HUDEP-2 (cell line): ENCODE data around the gene KIAA2012.
A peak's percentile ranks its signal among the peaks of the same experiment; 100 is the strongest.

ENCODE experiments used
- DNase-seq, 76 experiments: peaks; one replicate each; lab custom pipeline; 2025; ENCODE audit not compliant: unreplicated experiment in 76 of 76; lab: John Stamatoyannopoulos, UW

The KIAA2012 gene

DNA sequence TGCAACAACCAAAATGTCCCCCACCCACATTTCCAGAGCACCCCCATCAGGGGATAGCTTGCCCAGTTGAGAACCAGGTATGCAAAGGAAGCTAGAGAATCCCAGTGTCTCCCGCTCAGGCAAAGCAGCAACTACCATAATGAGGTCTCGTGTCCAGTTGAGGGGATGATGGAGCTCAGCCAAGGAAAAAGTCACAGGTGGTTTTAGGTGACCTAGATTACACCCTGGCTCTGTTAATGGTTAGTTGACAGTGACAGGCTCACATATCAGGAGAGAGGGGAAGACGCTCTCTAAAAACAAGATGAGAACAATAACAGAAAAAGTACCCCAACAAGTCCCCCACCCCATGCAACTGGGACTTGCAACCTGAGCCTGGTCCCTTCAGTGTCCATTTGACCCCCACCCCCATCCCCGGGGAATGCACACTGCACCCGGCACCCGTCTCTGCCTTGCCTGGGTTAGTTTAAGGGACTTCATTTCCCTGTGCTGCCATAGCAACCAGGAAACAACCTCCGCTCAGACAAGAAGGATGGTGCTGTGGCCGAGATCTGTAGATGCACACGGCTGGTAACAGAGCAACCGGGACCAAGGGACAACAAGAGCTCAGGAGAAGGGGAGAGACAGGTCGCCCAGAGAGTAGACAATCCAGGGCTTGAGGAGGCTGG lies at the start of gene KIAA2012:
TSS of gene KIAA2012 (plus strand) at position 519 of the 665 bp plus-strand sequence. CDS start 373 bp downstream, outside the sequence.
- no peak for DNase-seq

DNA sequence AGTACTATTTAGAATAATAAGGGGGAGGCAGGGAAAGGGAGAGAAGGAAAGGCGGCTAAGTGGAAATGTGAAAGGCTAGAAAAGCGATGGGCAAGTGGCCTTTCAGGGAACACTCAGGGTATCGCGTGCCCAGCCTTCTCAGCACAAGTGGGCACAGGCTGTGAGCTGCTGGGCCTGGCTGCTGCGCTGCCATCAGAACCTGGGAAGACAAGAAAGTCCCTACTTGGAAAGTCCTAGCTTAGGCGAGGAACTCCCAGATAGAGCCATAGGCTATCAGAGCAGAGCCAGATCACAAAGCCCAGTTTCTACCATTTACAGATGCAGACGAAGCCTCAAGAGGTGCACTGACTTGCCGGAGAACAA lies 49.2 kb upstream of the KIAA2012 start:
- no peak for DNase-seq

DNA sequence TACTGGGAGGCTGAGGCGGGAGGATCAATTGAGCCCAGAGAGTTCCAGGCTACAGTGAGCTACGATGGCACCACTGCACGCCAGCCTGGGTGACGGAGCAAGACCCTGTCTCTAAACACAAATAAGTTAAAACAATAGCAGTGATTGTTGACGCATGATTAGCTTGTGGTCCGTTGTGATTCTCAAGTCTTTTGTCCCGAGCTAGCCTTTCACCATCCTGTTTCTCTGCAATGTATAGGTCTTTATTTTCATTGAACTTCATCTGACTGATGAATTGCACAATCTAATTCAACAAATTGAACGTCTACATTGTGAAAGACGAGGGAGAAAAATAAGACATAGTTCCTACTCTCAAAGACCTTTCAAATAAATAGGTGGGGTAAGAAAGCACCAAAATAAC lies 48.2 kb upstream of the KIAA2012 start:
- DNase-seq, result no peak

DNA sequence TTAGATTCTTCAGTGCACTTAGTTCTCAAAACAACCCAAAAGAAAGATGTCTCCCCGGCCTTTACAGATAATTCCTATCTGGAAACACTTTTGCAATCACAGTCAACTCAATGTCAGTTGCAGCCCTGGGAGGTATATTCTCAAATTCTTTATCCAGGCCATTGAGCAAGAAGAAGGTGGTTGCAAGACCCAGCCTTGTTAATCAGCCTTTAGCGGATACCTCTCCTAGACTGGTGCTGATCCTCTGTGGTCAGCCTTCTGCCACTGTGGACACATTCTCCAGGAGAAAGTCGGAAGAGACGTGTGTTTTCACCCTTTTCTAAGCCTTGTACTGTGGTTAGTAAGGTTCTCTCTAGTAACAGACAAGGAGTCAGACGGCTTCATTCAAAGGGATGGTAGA lies 47.2 kb upstream of the KIAA2012 start:
- DNase-seq, result no peak

DNA sequence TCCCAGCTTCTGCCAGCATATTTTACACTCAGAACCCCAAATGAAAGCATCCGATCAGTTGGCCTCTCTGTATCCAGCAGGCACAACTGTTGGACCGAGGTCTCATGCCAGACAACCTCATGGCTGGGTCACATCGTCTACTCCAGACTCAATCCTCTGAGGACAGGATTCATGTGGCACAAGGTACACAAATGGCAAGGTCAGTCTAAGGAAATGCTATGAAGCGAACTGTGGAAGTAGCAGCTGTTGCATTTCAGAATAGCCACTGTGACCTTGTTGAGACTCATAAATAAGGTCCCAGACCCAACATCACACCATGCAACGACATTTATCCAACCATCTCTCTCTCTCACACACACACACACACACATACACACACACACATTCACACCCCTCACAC lies 46.5 kb upstream of the KIAA2012 start:
- no peak for DNase-seq

DNA sequence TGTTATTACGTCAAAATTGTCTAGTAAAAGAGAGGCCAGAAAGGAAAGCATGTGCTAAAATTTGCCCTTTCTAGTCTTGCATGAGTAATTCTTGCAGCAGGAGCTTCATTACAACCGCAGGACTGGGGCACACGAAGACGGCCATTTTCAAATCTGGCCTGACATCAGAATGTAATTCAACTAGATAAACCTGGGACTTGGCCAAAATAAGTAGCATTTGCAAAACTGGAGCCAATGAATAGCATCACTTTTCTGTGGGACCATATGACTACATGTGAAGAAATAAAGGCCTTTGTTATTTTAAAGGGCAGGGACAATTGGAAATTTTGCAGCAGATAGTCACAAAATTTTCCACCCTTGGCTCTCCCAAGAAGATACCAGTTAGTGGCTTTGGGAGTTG lies 42.4 kb upstream of the KIAA2012 start:
- no peak for DNase-seq

DNA sequence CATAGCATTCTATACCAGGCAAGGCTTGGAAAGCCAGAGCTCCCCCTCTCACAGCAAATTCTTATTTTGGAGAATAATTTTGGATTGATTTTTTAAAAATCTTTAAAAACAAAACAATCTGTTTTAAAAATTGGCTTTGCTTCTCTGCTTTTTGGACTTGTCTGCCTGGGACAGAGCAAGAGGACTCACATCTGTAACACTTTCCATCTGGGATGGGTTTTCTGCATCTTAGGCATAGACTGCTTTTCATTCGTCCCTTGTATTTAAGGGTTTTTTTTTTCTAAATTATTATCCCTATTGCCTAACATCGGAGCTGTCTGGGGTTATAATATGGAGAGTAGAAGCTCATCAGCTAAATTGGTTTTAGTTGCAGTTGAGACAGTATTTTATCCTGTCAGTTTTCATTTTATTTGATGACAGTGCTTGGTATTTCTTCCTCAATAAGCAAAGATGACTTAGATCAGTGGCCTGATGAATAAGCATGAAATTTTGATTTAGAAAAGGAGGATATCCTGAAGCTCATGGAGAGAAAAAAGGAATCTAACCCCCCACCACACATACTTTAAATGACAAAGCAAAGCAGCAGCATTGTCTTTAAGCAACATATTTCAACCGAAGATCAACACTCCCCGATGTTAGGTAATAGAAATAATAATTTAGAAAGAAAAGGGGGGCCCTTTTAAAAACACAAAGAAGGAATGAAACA lies 41.7 kb upstream of the KIAA2012 start:
- no peak for DNase-seq

DNA sequence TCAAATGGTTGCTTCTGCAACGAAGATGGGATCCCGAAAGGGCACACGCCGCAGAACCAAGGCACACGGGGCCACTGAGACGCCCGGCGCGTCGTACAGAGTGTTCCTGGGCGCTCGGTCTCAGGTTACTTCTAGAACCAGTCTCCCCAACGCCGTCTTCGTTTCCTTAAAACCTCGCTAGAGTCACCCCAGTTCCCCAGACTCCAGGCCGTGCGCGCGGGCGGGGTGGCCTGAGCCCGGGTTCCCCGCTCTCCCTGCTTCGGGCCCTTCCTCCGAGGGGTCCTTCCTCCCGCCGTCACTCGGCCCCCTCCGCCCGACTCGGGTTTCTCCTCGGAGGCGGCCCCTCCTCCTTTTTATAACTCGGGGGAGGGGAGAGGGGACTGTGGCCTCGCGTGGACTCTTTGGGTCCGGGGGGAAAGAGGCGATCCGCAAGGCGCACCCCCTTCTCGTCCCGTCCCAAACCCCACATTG lies 40.2 kb upstream of the KIAA2012 start:
- DNase-seq, result no peak

DNA sequence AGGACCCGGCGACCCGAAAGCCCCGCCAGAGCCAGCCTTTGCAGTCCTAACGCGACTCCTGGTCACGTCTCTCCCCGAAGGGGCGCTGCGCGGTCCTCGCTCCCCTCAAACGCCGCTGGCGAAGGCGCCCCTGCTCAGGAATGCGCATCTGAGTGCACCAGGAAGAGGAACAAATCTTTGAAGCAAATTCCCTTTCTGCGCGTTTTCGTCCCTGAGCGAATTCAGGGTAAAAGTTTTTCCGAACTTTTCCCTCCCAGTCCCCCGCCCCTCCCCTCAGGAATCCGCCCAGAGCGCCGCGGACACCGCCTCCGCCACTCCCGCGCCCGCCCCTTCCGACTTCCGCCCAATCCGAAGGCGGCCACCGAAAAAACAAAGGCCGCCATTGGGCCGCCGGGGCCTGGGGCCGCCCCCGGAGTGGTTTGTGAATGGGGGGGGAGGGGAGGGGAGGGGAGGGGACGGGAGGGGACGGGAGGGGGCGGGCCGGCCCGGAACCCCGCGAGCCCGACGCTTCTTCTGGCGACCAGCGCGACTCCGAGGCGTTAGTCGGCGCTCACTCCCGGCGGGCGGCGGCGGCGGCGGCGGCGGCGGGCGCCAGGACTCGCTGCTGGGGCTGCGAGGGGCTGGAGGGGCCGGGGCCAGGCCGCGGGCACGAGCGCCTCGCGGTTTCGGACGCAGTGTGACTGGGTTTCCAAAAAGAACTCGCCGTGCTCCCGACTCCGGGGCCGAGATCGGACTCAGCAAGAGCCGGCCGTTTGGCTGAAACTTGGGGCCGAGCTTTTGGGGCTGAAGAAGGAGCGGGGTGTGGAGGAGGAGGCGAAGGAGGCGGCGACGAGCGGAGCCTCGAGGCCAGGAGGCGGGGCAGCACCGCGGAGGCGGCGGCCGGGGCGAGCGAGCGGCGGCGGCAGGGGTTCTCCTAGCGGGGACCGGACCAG lies 39.5 kb upstream of the KIAA2012 start, which contains the start of gene FZD7:
TSS of gene FZD7 (plus strand) at position 539 of the 932 bp plus-strand sequence. CDS start 793 bp downstream, outside the sequence.
- DNase-seq, result peak in 74 of 76 experiments; percentile 18 to 88 (median 74)

DNA sequence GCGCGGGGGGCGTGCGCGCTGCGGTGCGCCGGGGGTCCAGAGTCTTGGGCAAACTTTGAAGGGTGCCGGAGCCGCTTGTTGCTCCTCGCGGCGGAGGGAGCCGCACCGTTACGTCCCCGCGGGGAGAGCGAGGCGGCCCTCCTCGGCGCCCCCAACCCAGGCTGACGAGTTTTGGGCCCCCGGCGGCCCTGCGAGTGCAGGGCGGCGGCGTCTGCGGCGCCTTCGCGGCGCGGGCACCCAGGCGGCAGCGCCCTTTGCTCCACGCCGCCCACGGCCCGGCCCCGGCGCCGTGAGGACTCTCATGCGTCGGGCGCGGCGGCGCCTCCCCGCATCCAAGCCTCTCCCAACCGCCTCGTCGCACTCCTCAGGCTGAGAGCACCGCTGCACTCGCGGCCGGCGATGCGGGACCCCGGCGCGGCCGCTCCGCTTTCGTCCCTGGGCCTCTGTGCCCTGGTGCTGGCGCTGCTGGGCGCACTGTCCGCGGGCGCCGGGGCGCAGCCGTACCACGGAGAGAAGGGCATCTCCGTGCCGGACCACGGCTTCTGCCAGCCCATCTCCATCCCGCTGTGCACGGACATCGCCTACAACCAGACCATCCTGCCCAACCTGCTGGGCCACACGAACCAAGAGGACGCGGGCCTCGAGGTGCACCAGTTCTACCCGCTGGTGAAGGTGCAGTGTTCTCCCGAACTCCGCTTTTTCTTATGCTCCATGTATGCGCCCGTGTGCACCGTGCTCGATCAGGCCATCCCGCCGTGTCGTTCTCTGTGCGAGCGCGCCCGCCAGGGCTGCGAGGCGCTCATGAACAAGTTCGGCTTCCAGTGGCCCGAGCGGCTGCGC lies 38.6 kb upstream of the KIAA2012 start:
- peak in 7 of 76 experiments; percentile 7 to 23 (median 19) for DNase-seq

DNA sequence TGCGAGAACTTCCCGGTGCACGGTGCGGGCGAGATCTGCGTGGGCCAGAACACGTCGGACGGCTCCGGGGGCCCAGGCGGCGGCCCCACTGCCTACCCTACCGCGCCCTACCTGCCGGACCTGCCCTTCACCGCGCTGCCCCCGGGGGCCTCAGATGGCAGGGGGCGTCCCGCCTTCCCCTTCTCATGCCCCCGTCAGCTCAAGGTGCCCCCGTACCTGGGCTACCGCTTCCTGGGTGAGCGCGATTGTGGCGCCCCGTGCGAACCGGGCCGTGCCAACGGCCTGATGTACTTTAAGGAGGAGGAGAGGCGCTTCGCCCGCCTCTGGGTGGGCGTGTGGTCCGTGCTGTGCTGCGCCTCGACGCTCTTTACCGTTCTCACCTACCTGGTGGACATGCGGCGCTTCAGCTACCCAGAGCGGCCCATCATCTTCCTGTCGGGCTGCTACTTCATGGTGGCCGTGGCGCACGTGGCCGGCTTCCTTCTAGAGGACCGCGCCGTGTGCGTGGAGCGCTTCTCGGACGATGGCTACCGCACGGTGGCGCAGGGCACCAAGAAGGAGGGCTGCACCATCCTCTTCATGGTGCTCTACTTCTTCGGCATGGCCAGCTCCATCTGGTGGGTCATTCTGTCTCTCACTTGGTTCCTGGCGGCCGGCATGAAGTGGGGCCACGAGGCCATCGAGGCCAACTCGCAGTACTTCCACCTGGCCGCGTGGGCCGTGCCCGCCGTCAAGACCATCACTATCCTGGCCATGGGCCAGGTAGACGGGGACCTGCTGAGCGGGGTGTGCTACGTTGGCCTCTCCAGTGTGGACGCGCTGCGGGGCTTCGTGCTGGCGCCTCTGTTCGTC lies 37.7 kb upstream of the KIAA2012 start:
- DNase-seq, result peak in 40 of 76 experiments; percentile 4 to 47 (median 24)

DNA sequence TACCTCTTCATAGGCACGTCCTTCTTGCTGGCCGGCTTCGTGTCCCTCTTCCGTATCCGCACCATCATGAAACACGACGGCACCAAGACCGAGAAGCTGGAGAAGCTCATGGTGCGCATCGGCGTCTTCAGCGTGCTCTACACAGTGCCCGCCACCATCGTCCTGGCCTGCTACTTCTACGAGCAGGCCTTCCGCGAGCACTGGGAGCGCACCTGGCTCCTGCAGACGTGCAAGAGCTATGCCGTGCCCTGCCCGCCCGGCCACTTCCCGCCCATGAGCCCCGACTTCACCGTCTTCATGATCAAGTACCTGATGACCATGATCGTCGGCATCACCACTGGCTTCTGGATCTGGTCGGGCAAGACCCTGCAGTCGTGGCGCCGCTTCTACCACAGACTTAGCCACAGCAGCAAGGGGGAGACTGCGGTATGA lies 37.1 kb upstream of the KIAA2012 start:
- no peak for DNase-seq

DNA sequence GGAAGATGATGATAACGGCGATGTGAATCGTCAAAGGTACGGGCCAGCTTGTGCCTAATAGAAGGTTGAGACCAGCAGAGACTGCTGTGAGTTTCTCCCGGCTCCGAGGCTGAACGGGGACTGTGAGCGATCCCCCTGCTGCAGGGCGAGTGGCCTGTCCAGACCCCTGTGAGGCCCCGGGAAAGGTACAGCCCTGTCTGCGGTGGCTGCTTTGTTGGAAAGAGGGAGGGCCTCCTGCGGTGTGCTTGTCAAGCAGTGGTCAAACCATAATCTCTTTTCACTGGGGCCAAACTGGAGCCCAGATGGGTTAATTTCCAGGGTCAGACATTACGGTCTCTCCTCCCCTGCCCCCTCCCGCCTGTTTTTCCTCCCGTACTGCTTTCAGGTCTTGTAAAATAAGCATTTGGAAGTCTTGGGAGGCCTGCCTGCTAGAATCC lies 36.4 kb upstream of the KIAA2012 start:
- no peak for DNase-seq

DNA sequence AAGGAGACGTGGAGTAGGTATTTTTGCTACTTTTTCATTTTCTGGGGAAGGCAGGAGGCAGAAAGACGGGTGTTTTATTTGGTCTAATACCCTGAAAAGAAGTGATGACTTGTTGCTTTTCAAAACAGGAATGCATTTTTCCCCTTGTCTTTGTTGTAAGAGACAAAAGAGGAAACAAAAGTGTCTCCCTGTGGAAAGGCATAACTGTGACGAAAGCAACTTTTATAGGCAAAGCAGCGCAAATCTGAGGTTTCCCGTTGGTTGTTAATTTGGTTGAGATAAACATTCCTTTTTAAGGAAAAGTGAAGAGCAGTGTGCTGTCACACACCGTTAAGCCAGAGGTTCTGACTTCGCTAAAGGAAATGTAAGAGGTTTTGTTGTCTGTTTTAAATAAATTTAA lies 36.0 kb upstream of the KIAA2012 start:
- DNase-seq, result no peak

DNA sequence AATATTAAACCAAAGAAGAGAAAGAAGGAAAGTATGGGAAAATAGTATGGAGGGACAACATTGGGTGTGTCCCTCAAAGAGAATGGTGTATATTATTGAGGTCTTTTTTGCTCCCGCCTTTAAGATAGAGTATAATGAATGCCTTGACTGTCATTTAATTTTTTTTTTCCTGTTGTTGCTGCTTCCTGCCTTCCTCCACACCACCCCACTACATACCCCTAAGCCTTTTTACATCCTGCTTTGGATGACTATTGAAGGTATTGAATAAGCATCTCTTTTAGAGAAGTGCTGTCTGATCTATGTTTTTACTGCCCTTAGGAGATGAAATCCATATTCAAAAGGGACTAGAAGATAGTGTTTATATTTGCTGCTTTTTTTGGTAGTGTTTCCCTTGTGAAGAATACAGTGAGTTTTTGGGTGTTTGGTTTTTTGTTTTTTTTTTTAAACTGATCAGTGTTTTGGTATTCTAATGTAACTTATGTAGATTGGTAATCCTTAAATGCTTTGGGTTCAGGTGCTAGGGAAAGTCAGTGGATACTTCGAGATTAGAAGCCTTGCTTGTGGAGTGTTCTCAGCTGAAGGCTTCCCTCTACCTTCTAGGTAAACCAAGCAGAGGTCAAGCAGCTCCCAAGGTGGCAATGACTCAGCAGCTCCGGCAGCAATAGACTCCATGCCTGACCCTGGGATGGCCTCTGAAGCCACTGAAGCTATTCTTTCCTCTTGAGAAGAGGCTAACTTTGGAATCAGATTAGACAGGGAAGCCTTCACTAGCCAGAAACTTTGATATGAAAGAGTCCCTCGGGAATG lies 34.4 kb upstream of the KIAA2012 start:
- DNase-seq, result no peak

DNA sequence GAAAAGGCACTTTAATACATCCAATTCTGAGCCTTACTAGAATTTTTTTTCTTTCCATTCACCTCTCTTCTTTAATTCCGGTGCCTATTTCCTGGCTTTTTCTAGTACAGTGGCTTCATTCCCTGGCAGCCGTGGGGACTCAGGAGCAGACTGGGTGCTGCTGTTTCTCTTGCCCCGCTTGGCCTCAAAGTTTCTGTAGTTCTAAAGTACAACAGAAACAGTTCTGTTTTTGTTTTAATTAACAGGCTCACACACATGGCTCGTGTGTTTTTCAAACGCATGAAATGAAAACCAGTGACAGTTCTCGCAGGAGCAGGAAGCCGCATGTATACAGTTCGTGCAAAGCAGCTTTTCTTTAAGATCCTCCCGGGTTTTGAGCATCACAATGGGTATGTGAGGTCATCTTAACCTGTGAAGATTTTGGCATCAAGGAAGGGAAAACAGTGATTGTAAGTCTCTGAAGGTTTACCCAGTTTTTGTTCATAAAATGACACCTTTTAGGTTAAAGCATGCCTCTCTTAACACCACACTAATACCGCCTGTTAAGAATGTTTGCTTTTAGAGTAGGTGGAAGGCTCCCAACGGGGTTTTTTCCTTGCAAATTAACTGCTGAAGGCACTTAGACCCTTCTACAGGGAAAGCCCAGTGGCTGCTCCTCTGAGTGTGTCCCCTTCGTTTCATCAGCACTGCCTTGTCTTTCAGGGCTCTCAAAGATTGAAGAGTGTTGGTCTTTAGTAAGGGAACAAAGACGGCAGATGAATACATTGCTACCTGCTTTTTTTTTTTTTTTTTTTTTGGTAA lies 33.6 kb upstream of the KIAA2012 start:
- no peak for DNase-seq

DNA sequence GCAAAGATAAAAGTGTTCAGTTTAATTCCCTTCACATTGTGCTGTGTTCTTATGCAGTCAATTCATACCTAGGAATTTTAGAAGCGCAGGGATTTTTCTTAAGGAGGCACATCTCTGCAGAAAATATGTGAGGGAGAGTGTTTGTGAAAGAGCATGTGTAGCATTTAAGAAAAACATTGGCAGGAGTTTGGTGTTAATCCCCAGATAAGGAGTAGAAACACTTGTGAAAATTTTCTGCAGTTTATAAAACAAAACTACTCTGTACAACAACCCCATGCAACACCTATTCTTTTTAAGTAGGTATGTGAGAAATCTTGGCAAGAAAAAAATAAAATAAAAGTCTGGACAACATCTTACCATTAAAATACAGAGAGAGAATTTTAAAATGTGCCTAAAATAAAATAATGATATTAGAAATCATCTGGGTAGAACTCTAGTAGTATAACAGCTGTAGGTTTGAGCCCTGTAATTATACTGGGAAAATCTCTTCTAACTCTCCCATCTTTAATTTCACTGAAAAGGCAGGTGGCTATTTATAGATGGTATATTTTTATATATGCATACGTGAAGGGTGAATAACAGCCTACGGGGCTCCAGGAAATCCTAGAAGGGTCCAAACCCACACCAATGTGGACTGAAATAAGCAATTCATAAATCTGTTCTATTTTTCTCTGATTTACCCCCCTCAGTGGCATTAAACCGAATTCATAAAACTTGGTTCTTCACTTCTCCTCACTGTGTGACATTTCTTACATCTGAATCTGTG lies 32.8 kb upstream of the KIAA2012 start:
- no peak for DNase-seq
